Measurements from ENCODE around the gene DND1.
"Not testable (repeated sequence)": the region's sequence is repeated elsewhere in the genome, so short reads cannot be mapped to it uniquely, and the experiment has no call there.

The DND1 gene

DNA sequence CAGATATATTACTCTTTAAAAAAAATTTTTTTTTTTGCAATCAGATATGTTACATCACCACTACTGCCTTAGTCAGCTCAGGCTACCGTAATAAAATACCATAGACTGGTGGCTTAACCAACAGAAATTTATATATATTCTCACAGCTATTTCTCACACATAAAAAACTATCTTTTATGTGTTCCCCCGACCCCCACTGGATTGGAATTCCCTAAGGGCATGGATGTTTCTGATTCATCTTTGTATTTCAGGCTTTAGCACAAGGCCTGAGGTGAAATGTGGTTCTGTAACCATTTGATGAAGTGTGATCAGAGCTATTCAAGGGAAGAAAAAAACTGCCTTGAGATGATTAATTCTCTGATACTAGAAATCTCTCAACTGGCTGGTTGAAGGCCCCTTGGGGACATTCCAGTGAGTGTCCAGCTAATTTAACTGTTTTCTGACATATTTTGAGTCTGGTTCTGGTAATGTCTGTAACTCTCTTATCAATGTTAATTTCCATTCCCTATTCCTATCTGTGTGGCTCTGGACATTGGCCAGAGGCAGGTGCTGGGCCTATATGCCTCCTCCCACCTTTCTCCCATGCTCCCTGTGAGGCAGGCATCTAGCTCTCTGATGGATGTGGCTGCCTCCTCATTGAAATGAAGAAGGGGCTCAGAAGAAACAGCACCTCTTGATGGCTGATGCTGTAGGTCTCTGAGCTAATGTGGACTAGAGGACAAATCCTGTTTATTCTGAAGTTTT is 42.9 kb downstream of the DND1 start:
- in situ Hi-C loops (cut with MboI; ENCODE audit: low pct_unique_long_range_greater_than_20kb, low sequenced_read_pairs, unreplicated experiment): loop anchor here (10.0 kb wide), 1 partner anchor 256 kb away; no protein-coding TSS in a partner anchor
- TF ChIP-seq, protein P1, sequence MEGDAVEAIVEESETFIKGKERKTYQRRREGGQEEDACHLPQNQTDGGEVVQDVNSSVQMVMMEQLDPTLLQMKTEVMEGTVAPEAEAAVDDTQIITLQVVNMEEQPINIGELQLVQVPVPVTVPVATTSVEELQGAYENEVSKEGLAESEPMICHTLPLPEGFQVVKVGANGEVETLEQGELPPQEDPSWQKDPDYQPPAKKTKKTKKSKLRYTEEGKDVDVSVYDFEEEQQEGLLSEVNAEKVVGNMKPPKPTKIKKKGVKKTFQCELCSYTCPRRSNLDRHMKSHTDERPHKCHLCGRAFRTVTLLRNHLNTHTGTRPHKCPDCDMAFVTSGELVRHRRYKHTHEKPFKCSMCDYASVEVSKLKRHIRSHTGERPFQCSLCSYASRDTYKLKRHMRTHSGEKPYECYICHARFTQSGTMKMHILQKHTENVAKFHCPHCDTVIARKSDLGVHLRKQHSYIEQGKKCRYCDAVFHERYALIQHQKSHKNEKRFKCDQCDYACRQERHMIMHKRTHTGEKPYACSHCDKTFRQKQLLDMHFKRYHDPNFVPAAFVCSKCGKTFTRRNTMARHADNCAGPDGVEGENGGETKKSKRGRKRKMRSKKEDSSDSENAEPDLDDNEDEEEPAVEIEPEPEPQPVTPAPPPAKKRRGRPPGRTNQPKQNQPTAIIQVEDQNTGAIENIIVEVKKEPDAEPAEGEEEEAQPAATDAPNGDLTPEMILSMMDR (IDR thresholded peaks at IDR 0.05; ENCODE audit: extremely low read depth, insufficient read depth, missing control alignments): no peak
- DNase-seq (ENCODE audit: low spot score): no peak

DNA sequence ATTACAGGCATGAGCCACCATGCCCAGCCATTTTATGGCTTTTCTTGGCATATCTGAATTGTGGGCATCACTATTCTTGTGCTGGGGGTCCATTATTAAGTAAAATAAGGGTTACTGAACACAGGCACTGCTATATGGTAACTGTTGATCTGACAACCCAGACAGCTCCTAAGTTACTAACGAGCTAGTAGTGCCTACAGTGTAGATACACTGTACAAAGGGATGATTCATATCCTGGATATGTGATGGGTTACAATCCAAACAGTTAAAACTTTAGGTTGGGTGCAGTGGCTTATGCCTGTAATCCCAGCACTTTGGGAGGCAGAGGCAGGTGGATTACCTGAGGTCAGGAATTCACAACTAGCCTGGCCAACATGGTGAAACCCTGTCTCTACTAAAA is 44.7 kb downstream of the DND1 start:
- TF ChIP-seq, protein P1 (IDR thresholded peaks at IDR 0.05; ENCODE audit: extremely low read depth, insufficient read depth, missing control alignments): no peak
- in situ Hi-C loops (cut with MboI; ENCODE audit: low pct_unique_long_range_greater_than_20kb, low sequenced_read_pairs, unreplicated experiment): no loop called here
- DNase-seq (ENCODE audit: low spot score): no peak

DNA sequence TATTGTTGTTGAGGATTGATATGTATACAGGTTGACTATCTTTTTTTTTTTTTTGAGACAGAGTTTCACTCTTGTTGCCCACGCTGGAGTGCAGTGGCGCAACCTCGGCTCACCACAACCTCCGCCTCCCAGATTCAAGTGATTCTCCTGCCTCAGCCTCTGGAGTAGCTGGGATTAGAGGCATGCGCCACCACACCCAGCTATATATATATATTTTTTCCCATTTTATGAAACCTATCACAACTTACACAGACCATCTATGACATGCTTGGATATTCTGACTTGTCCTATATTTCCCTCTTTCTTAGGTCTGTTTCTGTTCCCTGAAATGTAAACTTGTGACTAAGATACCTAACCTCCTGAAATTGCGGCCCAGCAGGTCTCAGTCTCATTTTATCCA is 45.4 kb downstream of the DND1 start:
- no peak for DNase-seq (ENCODE audit: low spot score)
- TF ChIP-seq, protein P1 (IDR thresholded peaks at IDR 0.05; ENCODE audit: extremely low read depth, insufficient read depth, missing control alignments): no peak
- in situ Hi-C loops (cut with MboI; ENCODE audit: low pct_unique_long_range_greater_than_20kb, low sequenced_read_pairs, unreplicated experiment): no loop called here

- in situ Hi-C loops (cut with MboI; ENCODE audit: low pct_unique_long_range_greater_than_20kb, low sequenced_read_pairs, unreplicated experiment); DNase-seq (ENCODE audit: low spot score): not testable (repeated sequence)
These were observed 48.5 kb downstream of the DND1 start for GRCh38 chr5:140624886-140625285.

DNA sequence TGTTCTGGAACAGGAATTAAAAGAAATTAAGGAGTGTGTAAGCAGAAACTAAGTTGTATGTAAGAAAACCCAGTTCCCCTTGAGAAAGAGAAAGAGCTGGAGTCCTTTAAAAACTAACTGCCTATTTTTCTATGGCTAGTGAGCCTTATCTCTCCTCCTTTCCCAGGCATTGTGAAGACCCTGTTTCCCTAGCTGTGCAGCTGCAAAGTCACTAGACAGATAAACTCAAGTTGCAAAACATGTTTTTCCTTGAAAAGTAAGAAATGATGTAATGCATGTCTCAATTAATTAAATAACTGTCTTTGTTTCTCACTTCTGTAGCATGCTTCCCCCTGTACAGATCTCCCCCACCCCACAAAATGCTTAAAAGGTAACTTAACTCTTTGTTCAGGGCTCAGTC is 50.3 kb downstream of the DND1 start:
- DNase-seq (ENCODE audit: low spot score); in situ Hi-C loops (cut with MboI; ENCODE audit: low pct_unique_long_range_greater_than_20kb, low sequenced_read_pairs, unreplicated experiment): not testable (repeated sequence)

- TF ChIP-seq, protein P1 (IDR thresholded peaks at IDR 0.05; ENCODE audit: extremely low read depth, insufficient read depth, missing control alignments): no peak
- DNase-seq (ENCODE audit: low spot score): no peak
- in situ Hi-C loops (cut with MboI; ENCODE audit: low pct_unique_long_range_greater_than_20kb, low sequenced_read_pairs, unreplicated experiment): no loop called here
These were observed 51.1 kb downstream of the DND1 start for GRCh38 chr5:140622301-140622700.
